SH-SY5Y (cell line): ENCODE measurements around the gene ZFHX3.

Source experiments
- GATA2 ChIP-seq: IDR thresholded peaks from 2 replicates; pipeline ENCODE4 v1.6.1; 2011; ENCODE audit warnings: mild to moderate bottlenecking, low read depth, low read length
- GATA3 ChIP-seq: IDR thresholded peaks from 2 replicates; pipeline ENCODE4 v1.6.1; 2011; ENCODE audit warnings: low read depth, mild to moderate bottlenecking, low read length, moderate library complexity

DNA sequence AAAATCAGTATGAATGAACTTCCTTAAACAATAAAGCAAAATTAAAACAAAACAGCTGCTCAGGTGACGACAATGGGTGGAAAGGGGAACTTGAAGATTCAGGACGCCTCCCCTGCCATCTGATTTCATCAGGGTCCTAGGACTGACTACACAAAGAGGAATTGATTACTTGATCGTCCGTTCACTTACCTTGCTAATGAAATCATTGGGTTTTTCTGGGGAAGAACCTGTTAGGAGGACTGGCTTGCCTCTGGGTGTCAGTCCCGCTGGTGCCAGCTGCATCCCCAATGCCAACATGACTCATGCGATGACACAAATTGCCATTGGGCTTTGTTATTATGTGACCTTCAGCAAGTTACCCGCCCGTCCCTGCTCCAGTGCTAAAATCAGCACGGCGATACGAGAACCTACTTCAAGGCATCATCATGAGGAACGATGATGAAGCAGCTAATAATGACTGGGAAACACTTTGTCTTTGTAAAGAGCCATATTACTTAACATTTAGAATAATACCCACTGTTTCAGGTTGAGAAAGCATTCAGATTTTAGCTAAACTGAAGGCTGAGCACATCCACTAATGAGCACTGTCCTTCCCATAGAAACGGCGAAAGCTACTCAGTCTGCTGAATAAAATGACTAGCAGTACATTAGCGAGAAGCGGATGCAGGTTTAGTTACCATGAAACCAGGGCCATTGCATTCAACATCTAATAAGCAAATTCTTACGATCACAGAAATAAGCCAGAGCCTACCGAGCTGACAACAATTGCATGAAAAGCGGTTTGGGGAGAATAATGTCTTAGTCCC is 139.4 kb downstream of the ZFHX3 start:
- TF ChIP-seq GATA2 (no peak), GATA3 (no peak)
